GM13977 (cell line): ENCODE results near the gene BABAM2.

Experiments
- DNase-seq: peaks from one replicate; pipeline ENCODE4 v3.0.0; 2012; ENCODE audit warnings: low spot score
- CTCF ChIP-seq: IDR thresholded peaks from 2 replicates; pipeline ENCODE4 v1.5.1; 2012; ENCODE audit warnings: mild to moderate bottlenecking, control low read depth; ENCODE audit not compliant: insufficient read depth; ENCODE audit errors: extremely low read depth, missing control alignments
- in situ Hi-C: fragments of 300-500 bp; cut with MboI; formaldehyde crosslinking; loops from one replicate; pipeline ENCODE4 v1.12.0; 2022; ENCODE audit warnings: low sequenced_read_pairs, low pct_unique_long_range_greater_than_20kb, mixed read lengths, inconsistent platforms; ENCODE audit not compliant: unreplicated experiment

The BABAM2 gene

DNA sequence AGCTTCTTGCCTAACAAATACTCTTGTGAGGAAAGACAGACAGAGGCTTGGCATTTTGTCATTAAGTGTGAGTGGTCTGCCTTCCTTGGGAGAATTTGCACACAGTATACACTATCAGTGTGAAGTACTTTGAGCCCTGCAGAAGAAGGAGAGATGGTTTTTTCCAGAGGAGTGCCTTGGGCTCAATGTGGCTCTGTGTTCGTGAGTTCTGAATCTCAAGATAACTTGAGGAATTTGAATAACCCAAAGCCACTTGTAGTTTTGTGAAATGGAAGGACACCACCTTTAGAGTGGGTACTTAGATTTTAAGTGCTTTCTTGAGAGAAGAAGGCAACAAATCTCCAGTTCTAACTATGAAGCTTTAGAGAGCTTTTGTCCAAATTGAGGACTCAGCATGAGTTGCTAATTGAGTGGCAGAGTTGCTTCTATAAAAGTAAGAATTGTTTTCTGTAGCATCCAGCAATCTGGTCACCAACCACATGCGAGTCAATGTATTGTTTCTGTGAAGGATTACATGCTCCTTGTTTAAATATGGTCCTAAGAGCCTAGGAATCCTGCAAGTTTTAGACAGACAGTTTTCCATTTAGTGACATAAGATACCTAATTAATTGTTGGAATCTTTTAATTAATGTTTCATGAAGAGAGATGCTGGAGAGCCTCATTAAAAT, 68.3 kb downstream of the BABAM2 start:
- TF ChIP-seq CTCF = no peak
- DNase-seq = no peak
- in situ Hi-C loops = no loop called here

DNA sequence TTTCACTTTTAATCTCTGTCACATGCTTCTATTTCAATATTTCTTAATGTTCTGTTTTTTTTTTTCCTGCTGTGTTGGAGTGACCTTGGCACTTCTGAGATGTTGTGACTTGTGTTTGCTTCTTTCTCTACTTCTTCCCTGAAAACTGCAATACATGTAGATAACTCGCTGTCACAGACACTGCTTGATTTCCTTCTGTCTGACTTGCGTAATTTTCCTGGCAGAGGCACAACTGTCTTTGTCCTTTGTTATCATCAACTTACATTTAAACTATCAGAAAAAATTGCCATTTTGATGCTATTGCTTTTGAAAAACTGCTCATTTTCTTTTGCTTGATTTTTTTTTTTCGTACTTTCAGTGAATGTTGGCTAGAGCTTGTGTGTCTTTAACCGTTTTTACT, 69.0 kb downstream of the BABAM2 start:
- DNase-seq = no peak
- in situ Hi-C loops = no loop called here
- no peak for TF ChIP-seq CTCF

- no peak for TF ChIP-seq CTCF
- DNase-seq = no peak
- in situ Hi-C loops = no loop called here
These were observed 69.8 kb downstream of the BABAM2 start for GRCh38 chr2:27960237-27960912.

DNA sequence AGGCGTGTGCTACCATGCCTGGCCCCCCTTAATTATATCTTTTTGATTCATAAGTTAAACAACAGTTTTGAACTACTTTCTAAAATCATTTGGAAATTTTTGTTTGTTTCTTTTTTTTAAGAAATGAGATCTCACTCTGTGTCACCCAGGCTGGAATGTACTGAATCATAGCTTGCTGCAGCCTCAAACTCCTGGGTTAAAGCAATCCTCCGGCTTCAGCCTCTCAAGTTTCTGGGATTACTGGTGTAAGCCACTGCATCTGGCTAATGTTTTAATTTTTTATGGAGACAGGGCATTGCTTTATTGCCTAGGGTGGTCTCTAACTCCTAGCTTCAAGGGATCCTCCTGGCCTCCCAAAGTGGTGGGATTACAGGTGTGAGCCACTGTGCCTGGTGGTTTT, 71.5 kb downstream of the BABAM2 start:
- no peak for TF ChIP-seq CTCF
- in situ Hi-C loops = no loop called here
- DNase-seq = no peak

DNA sequence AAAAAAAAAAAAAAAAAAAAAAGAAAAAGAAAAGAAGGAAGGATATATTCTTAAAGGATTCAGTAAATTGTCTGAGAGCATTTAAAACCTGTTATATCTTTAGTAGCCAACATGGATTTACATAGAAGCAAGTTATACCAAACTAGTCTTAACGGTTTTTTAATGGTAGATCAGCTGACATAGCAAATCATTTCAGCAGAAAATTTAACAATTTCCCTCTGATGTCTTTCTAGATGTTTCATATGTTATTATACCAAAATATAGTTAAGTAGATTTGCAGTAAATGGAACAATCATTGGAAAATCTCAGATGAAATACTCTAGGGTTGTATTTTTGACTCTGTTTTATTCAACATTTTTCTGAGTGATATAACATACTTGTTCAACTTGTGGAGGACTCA, 72.9 kb downstream of the BABAM2 start:
- no peak for TF ChIP-seq CTCF
- in situ Hi-C loops = no loop called here
- no peak for DNase-seq

- DNase-seq = no peak
- in situ Hi-C loops = no loop called here
- no peak for TF ChIP-seq CTCF
These were observed 73.5 kb downstream of the BABAM2 start for GRCh38 chr2:27964067-27964466.

GRCh38 chr2:27965841-27966240, 75.3 kb downstream of the BABAM2 start:
- TF ChIP-seq CTCF = no peak
- in situ Hi-C loops = no loop called here
- DNase-seq = no peak
